Measurements from ENCODE around the gene HIKESHI.

HIKESHI gene

DNA sequence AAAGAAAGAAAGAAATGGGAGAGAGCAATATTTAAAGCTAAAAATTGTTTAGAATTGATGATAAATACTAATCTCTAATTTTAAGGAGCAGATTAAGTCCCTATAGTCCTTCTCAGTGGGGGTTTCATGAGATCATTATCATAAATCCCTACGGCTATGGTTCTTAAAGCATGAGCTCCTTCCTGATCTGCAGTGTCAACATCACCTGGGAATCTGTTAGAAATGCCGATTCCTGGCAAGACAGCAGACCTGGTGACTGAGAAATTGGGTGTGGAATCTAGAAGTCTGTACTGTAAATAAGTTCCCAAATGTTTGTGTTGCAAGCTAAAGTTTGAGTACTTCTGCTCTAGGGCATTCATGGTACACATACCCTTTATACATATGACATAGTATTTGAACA, 12.6 kb downstream of the HIKESHI start:
- peaks cover 34% of the 10 kb centered on the region for H3K36me3 ChIP-seq (ENCODE audit: insufficient read depth, low read length)
- H3K27me3 ChIP-seq (ENCODE audit: insufficient read depth, low read length) = no peaks in the 10 kb centered on the region

DNA sequence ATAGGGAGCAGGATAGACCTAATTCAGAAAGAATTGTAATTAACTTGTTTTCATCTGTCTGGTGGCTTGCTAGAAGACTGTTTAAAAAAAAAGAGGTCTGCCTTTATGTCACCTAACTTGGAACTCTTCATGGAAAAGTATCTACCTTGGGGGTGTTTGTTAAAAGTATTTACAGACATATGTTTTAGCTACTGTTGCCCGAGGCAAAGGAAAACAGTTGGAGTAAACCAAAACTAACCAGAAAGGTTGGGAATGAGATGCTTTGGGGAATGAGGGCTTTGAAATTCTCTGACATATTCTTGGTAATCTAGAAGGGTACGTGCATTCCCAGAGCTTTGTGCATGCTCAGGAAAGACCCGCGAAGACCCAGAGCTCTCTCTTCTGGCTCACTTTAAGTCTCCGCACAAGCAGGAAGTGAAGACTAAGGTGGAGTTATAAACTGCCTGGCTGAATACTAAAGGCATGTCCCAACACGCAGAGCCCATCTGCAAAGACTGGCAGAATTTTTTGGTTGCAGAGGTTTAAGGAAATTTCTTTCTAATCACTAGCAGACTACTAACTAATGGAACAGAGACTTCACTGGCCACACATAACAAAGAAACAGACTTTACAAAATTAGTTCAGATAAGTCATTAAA, 33.2 kb downstream of the HIKESHI start:
- Histone ChIP-seq H3K9ac (ENCODE audit: low read length) (no peak overlapping the region), H3F3A (ENCODE audit: insufficient read depth, low read length) (no peaks in the 10 kb centered on the region), H3K9me2 (ENCODE audit: low read depth, low read length) (no peaks in the 10 kb centered on the region), H3K4me1 (ENCODE audit: insufficient read depth, low read length, severe bottlenecking) (no peaks in the 10 kb centered on the region), H3K9me3 (ENCODE audit: low read length) (no peaks in the 10 kb centered on the region), H3K4me2 (ENCODE audit: low read length) (no peak overlapping the region), H3K27me3 (ENCODE audit: insufficient read depth, low read length) (no peaks in the 10 kb centered on the region), H3K4me3 (ENCODE audit: low read depth, low read length, poor library complexity, severe bottlenecking) (no peak overlapping the region), H3K79me2 (ENCODE audit: insufficient read depth, low read length) (0 out of 2 replicates have a peak, but pooled peaks cover 3% of the 10 kb centered on the region), H3K36me3 (ENCODE audit: insufficient read depth, low read length) (peaks cover 65% of the 10 kb centered on the region), H4K20me1 (ENCODE audit: insufficient read depth, low read length) (no peaks in the 10 kb centered on the region), H3K27ac (ENCODE audit: low read depth, low read length, poor library complexity, severe bottlenecking) (no peak overlapping the region), H2AFZ (ENCODE audit: low read length) (no peak overlapping the region)
- TF ChIP-seq EZH2 (IDR thresholded peaks at IDR 0.05; ENCODE audit: borderline replicate concordance, low read length) (no peak), CTCF (IDR thresholded peaks at IDR 0.05; ENCODE audit: low read length) (no peak)

More for the DNA sequence above, 12.6 kb downstream of the HIKESHI start:
- no peak overlapping the region for H3K27ac ChIP-seq (ENCODE audit: low read depth, low read length, poor library complexity, severe bottlenecking)
- no peaks in the 10 kb centered on the region for H3K9me2 ChIP-seq (ENCODE audit: low read depth, low read length)
- no peak overlapping the region for H3K4me3 ChIP-seq (ENCODE audit: low read depth, low read length, poor library complexity, severe bottlenecking)
- H3K79me2 ChIP-seq (ENCODE audit: insufficient read depth, low read length) = no peaks in the 10 kb centered on the region
- H4K20me1 ChIP-seq (ENCODE audit: insufficient read depth, low read length) = no peaks in the 10 kb centered on the region
- no peak for TF ChIP-seq CTCF (IDR thresholded peaks at IDR 0.05; ENCODE audit: low read length)
- TF ChIP-seq EZH2 (IDR thresholded peaks at IDR 0.05; ENCODE audit: borderline replicate concordance, low read length) = no peak
- H3F3A ChIP-seq (ENCODE audit: insufficient read depth, low read length) = no peaks in the 10 kb centered on the region
- H3K4me1 ChIP-seq (ENCODE audit: insufficient read depth, low read length, severe bottlenecking) = no peaks in the 10 kb centered on the region
- no peak overlapping the region for H3K9ac ChIP-seq (ENCODE audit: low read length)
- H2AFZ ChIP-seq (ENCODE audit: low read length) = no peak overlapping the region
- no peak overlapping the region for H3K4me2 ChIP-seq (ENCODE audit: low read length)
- H3K9me3 ChIP-seq (ENCODE audit: low read length) = no peaks in the 10 kb centered on the region

DNA sequence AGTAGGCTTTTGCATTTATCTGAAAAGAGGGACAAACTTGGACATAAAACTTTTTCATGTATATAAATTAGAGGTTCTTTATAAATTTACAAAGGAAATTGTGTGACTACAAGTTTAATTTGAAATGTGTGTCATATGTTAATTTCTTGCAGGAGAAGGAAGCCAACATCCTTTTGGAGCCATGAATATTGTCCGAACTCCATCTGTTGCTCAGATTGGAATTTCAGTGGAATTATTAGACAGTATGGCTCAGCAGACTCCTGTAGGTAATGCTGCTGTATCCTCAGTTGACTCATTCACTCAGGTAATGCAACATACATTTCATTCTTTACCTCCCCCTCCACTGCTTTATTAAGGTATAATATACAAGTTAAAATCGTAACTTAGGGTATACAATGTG, 35.2 kb downstream of the HIKESHI start:
- no peaks in the 10 kb centered on the region for H3K9me3 ChIP-seq (ENCODE audit: low read length)
- H3F3A ChIP-seq (ENCODE audit: insufficient read depth, low read length) = no peaks in the 10 kb centered on the region
- no peaks in the 10 kb centered on the region for H3K4me1 ChIP-seq (ENCODE audit: insufficient read depth, low read length, severe bottlenecking)
- H3K4me3 ChIP-seq (ENCODE audit: low read depth, low read length, poor library complexity, severe bottlenecking) = no peak overlapping the region
- H3K27ac ChIP-seq (ENCODE audit: low read depth, low read length, poor library complexity, severe bottlenecking) = no peak overlapping the region
- H3K27me3 ChIP-seq (ENCODE audit: insufficient read depth, low read length) = no peaks in the 10 kb centered on the region
- no peak overlapping the region for H3K9ac ChIP-seq (ENCODE audit: low read length)
- no peaks in the 10 kb centered on the region for H4K20me1 ChIP-seq (ENCODE audit: insufficient read depth, low read length)
- TF ChIP-seq CTCF (IDR thresholded peaks at IDR 0.05; ENCODE audit: low read length) (no peak), EZH2 (IDR thresholded peaks at IDR 0.05; ENCODE audit: borderline replicate concordance, low read length) (no peak)
- no peak overlapping the region for H2AFZ ChIP-seq (ENCODE audit: low read length)
- H3K4me2 ChIP-seq (ENCODE audit: low read length) = no peak overlapping the region
- peaks cover 53% of the 10 kb centered on the region for H3K36me3 ChIP-seq (ENCODE audit: insufficient read depth, low read length)
- H3K9me2 ChIP-seq (ENCODE audit: low read depth, low read length) = no peaks in the 10 kb centered on the region
- H3K79me2 ChIP-seq (ENCODE audit: insufficient read depth, low read length) = peaks cover 3% of the 10 kb centered on the region; the same call in 1 of the 2 replicates
